ENCODE results near the gene TAS2R14. TPM values are rescaled to one million over a fixed set of nuclear protein-coding genes. Genes with fewer than 3 reads are reported as not detected.

The TAS2R14 gene
- total and polyA plus RNA-seq, 2 donors (not counting 3 experiments of a cell fraction or from before 2014, with no cell fraction given), result 0.91 to 4.2 TPM

DNA sequence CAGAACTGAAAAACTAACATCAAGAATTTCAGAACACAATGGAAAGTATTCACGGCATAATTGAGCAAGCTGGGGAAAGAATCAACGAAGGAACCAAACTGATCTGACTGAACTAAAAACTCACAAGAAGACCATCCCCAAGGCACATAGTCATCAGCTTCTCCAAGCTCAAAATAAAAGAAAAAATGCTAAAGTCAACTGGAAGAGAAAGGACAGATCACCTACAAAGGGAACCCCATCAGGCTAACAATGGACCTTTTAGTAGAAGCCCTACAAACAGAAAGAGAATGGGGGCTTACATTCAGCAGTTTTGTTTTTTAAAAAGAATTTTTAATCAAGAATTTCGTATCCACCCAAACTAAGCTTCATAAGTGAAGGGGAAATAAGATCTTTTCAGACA is 35.9 kb upstream of the TAS2R14 start:
- dilution Hi-C loops (cut with MboI; ENCODE audit: extremely low pct_ligation_motif_present, low sequenced_read_pairs) (no loop called here), intact Hi-C loops (cut with micrococcal nuclease) (no loop called here)
- no peaks in the 10 kb centered on the region for H3K79me2 ChIP-seq (ENCODE audit: control insufficient read depth, insufficient read depth, low read length)
- FAIRE-seq (no peak), DNase-seq (ENCODE audit: low read depth, low spot score) (no peak)
- no peak overlapping the region for H3K27ac ChIP-seq (ENCODE audit: insufficient read depth, low read depth, low read length)
- no TSS peak for BruUV-seq (replicated peaks)
- no peak overlapping the region for H3K9ac ChIP-seq (replicated peaks; ENCODE audit: extremely low read depth, insufficient read depth, low read length)
- H3K4me3 ChIP-seq (replicated peaks in 1 of 3; ENCODE audit: insufficient read depth in 1 of 3, low read depth in 1 of 3, low read length in 3 of 3), result no peak overlapping the region
- no peaks in the 10 kb centered on the region for H3K36me3 ChIP-seq (ENCODE audit: control insufficient read depth in 2 of 2, extremely low read depth in 1 of 2, insufficient read depth in 2 of 2, low read length in 2 of 2)
- H2AFZ ChIP-seq (ENCODE audit: low read depth, low read length), result no peak overlapping the region
- H3K9me1 ChIP-seq (replicated peaks; ENCODE audit: control insufficient read depth, extremely low read depth, insufficient read depth, low read length), result no peaks in the 10 kb centered on the region
- POLR2A ChIA-PET, result no interaction called here
- no peak overlapping the region for H3K4me2 ChIP-seq (ENCODE audit: insufficient read depth, low read length)
- no peaks in the 10 kb centered on the region for H3K9me3 ChIP-seq (replicated peaks; ENCODE audit: control insufficient read depth, insufficient read depth, low read length)
- TF ChIP-seq POLR2A (IDR thresholded peaks at IDR 0.05; ENCODE audit: low read depth, low read length), result no peak
- TF ChIP-seq GATA2 (IDR thresholded peaks at IDR 0.05; ENCODE audit: insufficient read depth, insufficient read length, low read depth, low read length), result no peak
- TF ChIP-seq POLR2AphosphoS5 (IDR thresholded peaks at IDR 0.05; ENCODE audit: insufficient read depth, low read depth, low read length), result no peak
- TF ChIP-seq, protein P1, sequence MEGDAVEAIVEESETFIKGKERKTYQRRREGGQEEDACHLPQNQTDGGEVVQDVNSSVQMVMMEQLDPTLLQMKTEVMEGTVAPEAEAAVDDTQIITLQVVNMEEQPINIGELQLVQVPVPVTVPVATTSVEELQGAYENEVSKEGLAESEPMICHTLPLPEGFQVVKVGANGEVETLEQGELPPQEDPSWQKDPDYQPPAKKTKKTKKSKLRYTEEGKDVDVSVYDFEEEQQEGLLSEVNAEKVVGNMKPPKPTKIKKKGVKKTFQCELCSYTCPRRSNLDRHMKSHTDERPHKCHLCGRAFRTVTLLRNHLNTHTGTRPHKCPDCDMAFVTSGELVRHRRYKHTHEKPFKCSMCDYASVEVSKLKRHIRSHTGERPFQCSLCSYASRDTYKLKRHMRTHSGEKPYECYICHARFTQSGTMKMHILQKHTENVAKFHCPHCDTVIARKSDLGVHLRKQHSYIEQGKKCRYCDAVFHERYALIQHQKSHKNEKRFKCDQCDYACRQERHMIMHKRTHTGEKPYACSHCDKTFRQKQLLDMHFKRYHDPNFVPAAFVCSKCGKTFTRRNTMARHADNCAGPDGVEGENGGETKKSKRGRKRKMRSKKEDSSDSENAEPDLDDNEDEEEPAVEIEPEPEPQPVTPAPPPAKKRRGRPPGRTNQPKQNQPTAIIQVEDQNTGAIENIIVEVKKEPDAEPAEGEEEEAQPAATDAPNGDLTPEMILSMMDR (IDR thresholded peaks at IDR 0.05; ENCODE audit: extremely low read depth in 1 of 2, insufficient read depth in 1 of 2, low read depth in 1 of 2, low read length in 2 of 2), result no peak
- TF ChIP-seq MYC (IDR thresholded peaks at IDR 0.05; ENCODE audit: low read depth, low read length), result no peak
- no peak for TF ChIP-seq FOS (IDR thresholded peaks at IDR 0.05; ENCODE audit: borderline replicate concordance, insufficient read depth, low read length)
- TF ChIP-seq EZH2 (IDR thresholded peaks at IDR 0.05; ENCODE audit: borderline replicate concordance, low read depth, low read length, severe bottlenecking), result no peak
- TF ChIP-seq, protein P2, sequence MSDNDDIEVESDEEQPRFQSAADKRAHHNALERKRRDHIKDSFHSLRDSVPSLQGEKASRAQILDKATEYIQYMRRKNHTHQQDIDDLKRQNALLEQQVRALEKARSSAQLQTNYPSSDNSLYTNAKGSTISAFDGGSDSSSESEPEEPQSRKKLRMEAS (IDR thresholded peaks at IDR 0.05; ENCODE audit: insufficient read depth, insufficient read length), result no peak
- TF ChIP-seq JUN (IDR thresholded peaks at IDR 0.05; ENCODE audit: borderline replicate concordance, insufficient read depth, insufficient read length, low read depth), result no peak
- no peaks in the 10 kb centered on the region for H3K27me3 ChIP-seq (ENCODE audit: control insufficient read depth in 2 of 2, insufficient read depth in 2 of 2, low read length in 2 of 2)
- CTCF ChIA-PET, result interaction anchor here (0.9 kb wide), 1 partner anchor 9 kb away, joined by 3 read pairs; no protein-coding TSS in a partner anchor
- no peaks in the 10 kb centered on the region for H4K20me1 ChIP-seq (replicated peaks; ENCODE audit: control insufficient read depth, extremely low read depth, insufficient read depth, low read length)
- no peaks in the 10 kb centered on the region for H3K4me1 ChIP-seq (ENCODE audit: control insufficient read depth, extremely low read depth, insufficient read depth, low read length)
